CD4-positive, alpha-beta T cell treated with Interferon gamma for 1 hour (primary cell): ENCODE measurements around the gene PRICKLE3.
A peak's percentile ranks its signal among the peaks of the same experiment; 100 is the strongest.

Experiments used
- DNase-seq: peaks from one replicate; pipeline ENCODE4 v3.0.0-alpha.2; 2020

Gene PRICKLE3

GRCh38 chrX:49206543-49206942 lies 20.4 kb upstream of the PRICKLE3 start:
- no peak for DNase-seq

GRCh38 chrX:49205443-49205842 lies 19.3 kb upstream of the PRICKLE3 start:
- no peak for DNase-seq

- DNase-seq: no peak
These were observed 18.5 kb upstream of the PRICKLE3 start for GRCh38 chrX:49204709-49205108.

- no peak for DNase-seq
These were observed 17.8 kb upstream of the PRICKLE3 start for GRCh38 chrX:49204017-49204416.

- no peak for DNase-seq
These were observed 17.4 kb upstream of the PRICKLE3 start for GRCh38 chrX:49203536-49203935.

GRCh38 chrX:49202022-49202421 lies 15.8 kb upstream of the PRICKLE3 start:
- DNase-seq: no peak

GRCh38 chrX:49199906-49200771 lies 14.0 kb upstream of the PRICKLE3 start, which contains the start of gene SYP:
Gene SYP (minus strand): TSS chrX:49200193. CDS start chrX:49200186, 7 bp downstream.
- peak; percentile 89 for DNase-seq

- DNase-seq: no peak
These were observed 13.1 kb upstream of the PRICKLE3 start for GRCh38 chrX:49199315-49199595.

- no peak for DNase-seq
These were observed 12.6 kb upstream of the PRICKLE3 start for GRCh38 chrX:49198540-49199314.

GRCh38 chrX:49197543-49198087 lies 11.4 kb upstream of the PRICKLE3 start:
- no peak for DNase-seq

GRCh38 chrX:49193542-49193964 lies 7.4 kb upstream of the PRICKLE3 start:
- DNase-seq: no peak

GRCh38 chrX:49192722-49193328 lies 6.7 kb upstream of the PRICKLE3 start:
- DNase-seq: no peak

- no peak for DNase-seq
These were observed 5.4 kb upstream of the PRICKLE3 start for GRCh38 chrX:49191574-49192011.

- peak; percentile 96 for DNase-seq
These were observed 4.8 kb upstream of the PRICKLE3 start for GRCh38 chrX:49190821-49191573.

GRCh38 chrX:49189606-49190005 lies 3.4 kb upstream of the PRICKLE3 start:
- DNase-seq: no peak

- DNase-seq: no peak
These were observed 2.4 kb upstream of the PRICKLE3 start for GRCh38 chrX:49188468-49189076.

GRCh38 chrX:49187526-49187925 lies 1.4 kb upstream of the PRICKLE3 start:
- DNase-seq: no peak

- no peak for DNase-seq
These were observed 838 bp upstream of the PRICKLE3 start for GRCh38 chrX:49187028-49187394.

GRCh38 chrX:49184294-49185281 lies 1.6 kb downstream of the PRICKLE3 start:
- DNase-seq: peak; percentile 31

GRCh38 chrX:49183701-49184281 lies 2.4 kb downstream of the PRICKLE3 start:
- no peak for DNase-seq

GRCh38 chrX:49179358-49179757 lies 6.8 kb downstream of the PRICKLE3 start:
- no peak for DNase-seq
